Measurements from ENCODE around the gene GPC5. TPM values are rescaled to one million over a fixed set of nuclear protein-coding genes. Genes with fewer than 3 reads are reported as not detected.
A peak's percentile ranks its signal among the peaks of the same experiment; 100 is the strongest.

GPC5 gene
- total and polyA plus RNA-seq, 9 of the 15 experiments (the other 6 are each of a cell fraction or from before 2014, with no cell fraction given) = 0.18 to 0.27 TPM; not detected in 7

DNA sequence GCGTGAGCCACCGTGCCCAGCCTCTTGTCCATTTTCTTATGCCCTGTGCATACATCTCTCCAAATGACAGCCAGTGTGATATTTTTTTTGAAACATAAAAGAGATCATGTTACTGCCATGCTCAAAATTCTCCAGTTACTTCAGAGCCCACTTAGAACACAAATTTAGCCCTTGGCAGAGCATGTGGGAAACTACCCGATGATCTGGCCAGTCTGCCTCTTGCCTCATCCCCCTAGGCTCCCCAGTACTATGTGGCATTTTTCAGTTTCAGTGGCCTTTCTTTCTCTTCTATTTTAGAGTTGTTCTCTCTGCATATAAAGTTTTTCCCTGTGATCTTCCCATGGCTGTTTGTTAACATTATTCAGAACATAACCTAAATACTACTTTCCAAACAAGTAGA lies 323.0 kb downstream of the GPC5 start:
- no peaks in the 10 kb centered on the region for H4K20me1 ChIP-seq (replicated peaks; ENCODE audit: control insufficient read depth, insufficient read depth, low read length)
- no peak overlapping the region for H3K27ac ChIP-seq (ENCODE audit: extremely low read depth, low read depth, low read length)
- H3K4me2 ChIP-seq (ENCODE audit: insufficient read depth, low read length) = no peak overlapping the region
- H3K4me3 ChIP-seq = no peak overlapping the region
- H2AFZ ChIP-seq (ENCODE audit: low read depth, low read length) = no peak overlapping the region
- no peak for FAIRE-seq
- no peaks in the 10 kb centered on the region for H3K4me1 ChIP-seq (replicated peaks in 1 of 2; ENCODE audit: control insufficient read depth in 2 of 2, insufficient read depth in 2 of 2, low read length in 2 of 2)
- TF ChIP-seq ZNF354B (CRISPR knock-in tag; IDR thresholded peaks at IDR 0.05) = no peak
- TF ChIP-seq, protein P1, sequence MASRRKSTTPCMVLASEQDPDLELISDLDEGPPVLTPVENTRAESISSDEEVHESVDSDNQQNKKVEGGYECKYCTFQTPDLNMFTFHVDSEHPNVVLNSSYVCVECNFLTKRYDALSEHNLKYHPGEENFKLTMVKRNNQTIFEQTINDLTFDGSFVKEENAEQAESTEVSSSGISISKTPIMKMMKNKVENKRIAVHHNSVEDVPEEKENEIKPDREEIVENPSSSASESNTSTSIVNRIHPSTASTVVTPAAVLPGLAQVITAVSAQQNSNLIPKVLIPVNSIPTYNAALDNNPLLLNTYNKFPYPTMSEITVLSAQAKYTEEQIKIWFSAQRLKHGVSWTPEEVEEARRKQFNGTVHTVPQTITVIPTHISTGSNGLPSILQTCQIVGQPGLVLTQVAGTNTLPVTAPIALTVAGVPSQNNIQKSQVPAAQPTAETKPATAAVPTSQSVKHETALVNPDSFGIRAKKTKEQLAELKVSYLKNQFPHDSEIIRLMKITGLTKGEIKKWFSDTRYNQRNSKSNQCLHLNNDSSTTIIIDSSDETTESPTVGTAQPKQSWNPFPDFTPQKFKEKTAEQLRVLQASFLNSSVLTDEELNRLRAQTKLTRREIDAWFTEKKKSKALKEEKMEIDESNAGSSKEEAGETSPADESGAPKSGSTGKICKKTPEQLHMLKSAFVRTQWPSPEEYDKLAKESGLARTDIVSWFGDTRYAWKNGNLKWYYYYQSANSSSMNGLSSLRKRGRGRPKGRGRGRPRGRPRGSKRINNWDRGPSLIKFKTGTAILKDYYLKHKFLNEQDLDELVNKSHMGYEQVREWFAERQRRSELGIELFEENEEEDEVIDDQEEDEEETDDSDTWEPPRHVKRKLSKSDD (conservative IDR thresholded peaks at IDR 0.05; ENCODE audit: low read length) = 0 out of 2 replicates have a peak, but pooled peaks have one; percentile 35
- H3K9ac ChIP-seq (ENCODE audit: insufficient read depth in 1 of 2, low read depth in 2 of 2, low read length in 2 of 2) = no peak overlapping the region
- ATAC-seq = no peak
- POLR2A ChIA-PET = interaction anchor here (0.8 to 1.2 kb wide), 2 partner anchors 16 to 840 kb away, joined by 3 read pairs; no protein-coding TSS in a partner anchor
- H3K79me2 ChIP-seq (ENCODE audit: control insufficient read depth, insufficient read depth, low read length) = no peaks in the 10 kb centered on the region
- 2% methylated on average over 3 of the region's 3 CpGs for WGBS (ENCODE audit: insufficient coverage, low coverage, missing lambda C conversion rate)
- CTCF ChIA-PET (ENCODE audit: low intra/inter-chr PET ratio) = interaction anchor here (1.9 kb wide), 1 partner anchor 346 kb away, joined by 9 read pairs; no protein-coding TSS in a partner anchor
- H3K9me1 ChIP-seq (ENCODE audit: control insufficient read depth, insufficient read depth, low read length) = no peaks in the 10 kb centered on the region
- in situ Hi-C loops (cut with MboI) = no loop called here
- H3K36me3 ChIP-seq (ENCODE audit: control insufficient read depth, insufficient read depth, low read length) = no peaks in the 10 kb centered on the region
- no TSS peak for BruUV-seq (replicated peaks)
- no peaks in the 10 kb centered on the region for H3K9me3 ChIP-seq (replicated peaks; ENCODE audit: control insufficient read depth, insufficient read depth, low read depth, low read length)
- H3K27me3 ChIP-seq (ENCODE audit: control insufficient read depth in 2 of 2, insufficient read depth in 2 of 2, low read length in 2 of 2) = no peaks in the 10 kb centered on the region
- intact Hi-C loops (cut with micrococcal nuclease) = no loop called here
- no peak for DNase-seq (ENCODE audit: extremely low read depth in 1 of 4, low spot score in 3 of 4)
